Loucy (cell line): ENCODE measurements around the gene CSTPP1.

Experiments used
- H2AFZ ChIP-seq: fragments of 200-600 bp; sonication (generic); 2 replicates; pipeline ENCODE4 v1.6.0; 2016; ENCODE audit warnings: antibody characterized with exemption, mild to moderate bottlenecking, low read length, moderate library complexity
- H3F3A ChIP-seq: fragments of 200-600 bp; 2 replicates; pipeline ENCODE4 v1.6.0; 2016; ENCODE audit warnings: antibody characterized with exemption, low read depth, mild to moderate bottlenecking
- H3K27me3 ChIP-seq: fragments of 200-600 bp; sonication (generic); 2 replicates; pipeline ENCODE4 v1.6.1; 2014; ENCODE audit warnings: low read length, mild to moderate bottlenecking; ENCODE audit not compliant: insufficient read depth, poor library complexity, severe bottlenecking
- H3K36me3 ChIP-seq: fragments of 200-600 bp; sonication (generic); 2 replicates; pipeline ENCODE4 v1.6.1; 2016; ENCODE audit warnings: low read length; ENCODE audit not compliant: insufficient read depth
- H3K4me1 ChIP-seq: fragments of 200-600 bp; sonication (generic); 2 replicates; pipeline ENCODE4 v1.5.1; 2014; ENCODE audit warnings: low read length, mild to moderate bottlenecking; ENCODE audit not compliant: insufficient read depth, poor library complexity, severe bottlenecking
- H3K4me2 ChIP-seq: fragments of 200-600 bp; sonication (generic); 2 replicates; pipeline ENCODE4 v1.6.0; 2014; ENCODE audit warnings: antibody characterized with exemption, low read length, low read depth, mild to moderate bottlenecking; ENCODE audit not compliant: poor library complexity, severe bottlenecking
- H3K4me3 ChIP-seq: fragments of 200-600 bp; sonication (generic); 2 replicates; pipeline ENCODE4 v1.5.1; 2014; ENCODE audit warnings: low read length, mild to moderate bottlenecking, mixed read lengths; ENCODE audit not compliant: poor library complexity, severe bottlenecking
- H3K79me2 ChIP-seq: fragments of 200-600 bp; sonication (generic); 2 replicates; pipeline ENCODE4 v1.6.1; 2014; ENCODE audit warnings: low read length; ENCODE audit not compliant: insufficient read depth
- H3K9ac ChIP-seq: fragments of 200-600 bp; sonication (generic); 2 replicates; pipeline ENCODE4 v1.6.0; 2014; ENCODE audit warnings: mild to moderate bottlenecking, low read depth, low read length, moderate library complexity; ENCODE audit not compliant: poor library complexity, severe bottlenecking
- H3K9me2 ChIP-seq: fragments of 200-600 bp; sonication (generic); replicated peaks from 2 replicates; pipeline ENCODE4 v1.6.1; 2016; ENCODE audit warnings: low read depth, low read length, mixed read lengths
- H3K9me3 ChIP-seq: fragments of 200-600 bp; sonication (generic); 2 replicates; pipeline ENCODE4 v1.6.1; 2014; ENCODE audit warnings: mild to moderate bottlenecking, antibody characterized with exemption, low read length, low read depth; ENCODE audit not compliant: insufficient read depth
- H4K20me1 ChIP-seq: fragments of 200-600 bp; sonication (generic); 2 replicates; pipeline ENCODE4 v1.6.0; 2014; ENCODE audit warnings: antibody characterized with exemption, low read length, mild to moderate bottlenecking; ENCODE audit not compliant: insufficient read depth, poor library complexity, severe bottlenecking
- CTCF ChIP-seq: fragments of 200-600 bp; sonication (generic); conservative IDR thresholded peaks from 2 replicates; pipeline ENCODE4 v1.5.1; 2014; ENCODE audit warnings: mild to moderate bottlenecking, antibody characterized with exemption, low read length
- EZH2phosphoT487 ChIP-seq: fragments of 200-600 bp; IDR thresholded peaks from 2 replicates; pipeline ENCODE4 v1.6.1; 2018; ENCODE audit warnings: antibody characterized with exemption, mild to moderate bottlenecking, moderate library complexity, borderline replicate concordance

Gene CSTPP1

DNA sequence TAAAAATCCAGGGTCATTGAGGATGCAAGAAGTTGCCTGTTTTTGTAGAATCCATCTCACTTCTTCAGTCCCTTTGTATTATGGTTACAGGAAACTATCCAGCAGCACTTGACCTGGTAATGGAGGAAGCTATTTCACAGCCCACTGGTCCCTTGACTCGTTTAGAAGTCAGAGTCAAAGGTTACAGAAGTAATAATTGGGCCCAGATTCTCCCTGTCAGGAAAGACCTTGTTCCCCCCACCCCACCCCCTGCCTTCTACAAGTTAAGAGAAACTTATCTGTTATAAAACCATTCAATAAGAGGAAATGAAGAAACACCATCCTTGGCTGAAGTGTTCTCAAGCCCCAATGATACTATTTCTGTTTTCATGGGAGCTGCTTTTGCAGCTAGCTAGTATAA lies 65.8 kb downstream of the CSTPP1 start:
- Histone ChIP-seq H3K9me3 (no peaks in the 10 kb centered on the region), H3K36me3 (no peaks in the 10 kb centered on the region), H3K79me2 (0 out of 2 replicates have a peak, but pooled peaks cover under 1% of the 10 kb centered on the region), H3K4me3 (peak overlapping the region; percentile 28), H4K20me1 (no peaks in the 10 kb centered on the region), H3K27me3 (no peaks in the 10 kb centered on the region), H3K4me1 (peaks cover 85% of the 10 kb centered on the region), H3F3A (peaks cover 12% of the 10 kb centered on the region), H2AFZ (0 out of 2 replicates have a peak overlapping the region, but pooled peaks have one; percentile 16), H3K9me2 (no peaks in the 10 kb centered on the region), H3K9ac (peak overlapping the region; percentile 67), H3K4me2 (peak overlapping the region; percentile 69)
- no peak for TF ChIP-seq CTCF
- TF ChIP-seq EZH2phosphoT487, result no peak

DNA sequence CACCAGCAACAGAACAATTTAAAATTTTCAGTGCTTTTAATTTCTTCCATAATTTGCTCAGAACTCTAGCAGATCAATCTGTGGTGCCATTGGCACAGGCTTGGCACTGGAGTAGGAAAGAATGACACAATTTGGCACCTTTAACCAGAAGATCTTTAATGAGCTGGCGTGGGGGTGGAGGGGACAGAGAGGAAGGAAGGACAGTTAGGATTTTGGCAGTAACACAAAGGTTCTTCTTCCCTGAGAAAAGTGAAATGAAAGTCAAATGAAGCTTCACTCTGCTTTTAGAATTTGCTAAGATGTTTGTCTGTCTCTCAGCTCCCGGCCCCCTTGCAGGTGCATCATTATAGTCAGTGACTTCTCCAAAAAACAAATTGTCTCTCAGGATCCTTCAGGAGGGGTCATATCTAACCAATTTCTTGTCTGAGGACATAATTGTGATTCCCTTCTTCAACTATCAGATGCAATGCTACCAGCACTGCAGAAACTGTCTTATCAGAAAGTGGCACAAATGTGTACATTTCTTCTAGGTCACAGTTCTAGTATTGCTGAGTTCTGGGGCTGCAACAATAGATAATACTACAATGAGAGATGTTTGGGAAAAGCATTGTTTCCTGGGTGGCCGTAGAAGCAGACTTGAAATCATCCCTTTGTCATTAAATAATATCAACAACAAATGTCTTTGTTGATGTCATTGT lies 66.8 kb downstream of the CSTPP1 start:
- H4K20me1 ChIP-seq, result no peaks in the 10 kb centered on the region
- H3K4me1 ChIP-seq, result peaks cover 81% of the 10 kb centered on the region
- no peak for TF ChIP-seq CTCF
- no peak for TF ChIP-seq EZH2phosphoT487
- peak overlapping the region; percentile 5 for H3K4me3 ChIP-seq
- H3K27me3 ChIP-seq, result no peaks in the 10 kb centered on the region
- no peaks in the 10 kb centered on the region for H3K9me2 ChIP-seq
- H3K79me2 ChIP-seq, result 0 out of 2 replicates have a peak, but pooled peaks cover 5% of the 10 kb centered on the region
- H3K36me3 ChIP-seq, result no peaks in the 10 kb centered on the region
- H3K4me2 ChIP-seq, result peak overlapping the region; percentile 69
- no peaks in the 10 kb centered on the region for H3K9me3 ChIP-seq
- H3K9ac ChIP-seq, result peak overlapping the region; percentile 67
- H2AFZ ChIP-seq, result no peak overlapping the region
- H3F3A ChIP-seq, result peaks cover 12% of the 10 kb centered on the region

DNA sequence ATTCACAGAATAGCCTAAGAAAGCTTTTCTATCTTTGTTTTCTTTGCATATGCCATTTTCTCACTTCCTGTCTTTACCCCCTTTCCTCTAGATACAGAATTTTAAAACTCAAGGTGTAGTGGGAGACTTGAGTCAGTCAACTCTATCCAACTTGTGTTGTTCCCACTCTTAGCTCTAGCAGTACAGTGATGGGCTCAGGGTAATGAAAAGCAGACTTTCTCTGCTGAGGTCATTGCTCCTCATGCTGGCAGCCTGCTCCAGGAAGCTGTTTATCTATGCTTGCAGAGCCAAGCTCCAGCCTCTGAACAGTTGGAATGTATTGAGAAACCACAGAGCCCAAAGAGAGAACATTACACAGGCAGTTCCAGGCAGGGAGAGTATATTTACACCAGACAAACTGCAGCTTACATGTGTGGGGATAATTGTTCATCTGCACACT lies 68.1 kb downstream of the CSTPP1 start:
- H3K9me3 ChIP-seq, result no peaks in the 10 kb centered on the region

More for the DNA sequence above, 68.1 kb downstream of the CSTPP1 start:
- no peaks in the 10 kb centered on the region for H4K20me1 ChIP-seq
- H3K4me3 ChIP-seq, result peak overlapping the region; percentile 45
- no peaks in the 10 kb centered on the region for H3K36me3 ChIP-seq
- H3K27me3 ChIP-seq, result no peaks in the 10 kb centered on the region
- TF ChIP-seq EZH2phosphoT487, result no peak
- H3K9ac ChIP-seq, result peak overlapping the region; percentile 65
- no peak overlapping the region for H2AFZ ChIP-seq
- H3K4me2 ChIP-seq, result peak overlapping the region; percentile 69
- H3K79me2 ChIP-seq, result 0 out of 2 replicates have a peak, but pooled peaks cover 5% of the 10 kb centered on the region
- peaks cover 12% of the 10 kb centered on the region for H3F3A ChIP-seq
- peaks cover 69% of the 10 kb centered on the region for H3K4me1 ChIP-seq
- no peaks in the 10 kb centered on the region for H3K9me2 ChIP-seq
